ENCODE data around the gene INPP5A. TPM values are rescaled to one million over a fixed set of nuclear protein-coding genes. Genes with fewer than 3 reads are reported as not detected.
"Not testable (repeated sequence)": the region's sequence is repeated elsewhere in the genome, so short reads cannot be mapped to it uniquely, and the experiment has no call there.

The INPP5A gene
- total RNA-seq, 1 donor from 2014 or later: 18.1 TPM

DNA sequence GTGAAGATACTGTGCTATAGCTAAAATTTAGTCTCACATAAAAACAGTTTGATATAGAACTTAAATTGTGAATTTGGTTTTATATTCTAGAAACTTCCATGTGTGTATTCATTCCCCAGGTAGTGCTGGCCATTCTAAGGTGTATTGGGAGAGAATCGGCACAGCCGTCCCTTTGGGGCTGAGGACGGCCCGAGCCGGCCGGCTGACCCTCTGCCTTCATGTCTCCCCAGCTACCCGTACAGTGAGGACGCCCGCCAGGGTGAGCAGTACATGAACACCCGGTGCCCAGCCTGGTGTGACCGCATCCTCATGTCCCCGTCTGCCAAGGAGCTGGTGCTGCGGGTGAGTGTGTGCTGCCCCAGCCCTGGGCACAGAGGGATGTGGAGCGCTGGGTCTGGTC is 239.9 kb downstream of the INPP5A start:
- no peak for DNase-seq (ENCODE audit: low read depth in 2 of 2)

DNA sequence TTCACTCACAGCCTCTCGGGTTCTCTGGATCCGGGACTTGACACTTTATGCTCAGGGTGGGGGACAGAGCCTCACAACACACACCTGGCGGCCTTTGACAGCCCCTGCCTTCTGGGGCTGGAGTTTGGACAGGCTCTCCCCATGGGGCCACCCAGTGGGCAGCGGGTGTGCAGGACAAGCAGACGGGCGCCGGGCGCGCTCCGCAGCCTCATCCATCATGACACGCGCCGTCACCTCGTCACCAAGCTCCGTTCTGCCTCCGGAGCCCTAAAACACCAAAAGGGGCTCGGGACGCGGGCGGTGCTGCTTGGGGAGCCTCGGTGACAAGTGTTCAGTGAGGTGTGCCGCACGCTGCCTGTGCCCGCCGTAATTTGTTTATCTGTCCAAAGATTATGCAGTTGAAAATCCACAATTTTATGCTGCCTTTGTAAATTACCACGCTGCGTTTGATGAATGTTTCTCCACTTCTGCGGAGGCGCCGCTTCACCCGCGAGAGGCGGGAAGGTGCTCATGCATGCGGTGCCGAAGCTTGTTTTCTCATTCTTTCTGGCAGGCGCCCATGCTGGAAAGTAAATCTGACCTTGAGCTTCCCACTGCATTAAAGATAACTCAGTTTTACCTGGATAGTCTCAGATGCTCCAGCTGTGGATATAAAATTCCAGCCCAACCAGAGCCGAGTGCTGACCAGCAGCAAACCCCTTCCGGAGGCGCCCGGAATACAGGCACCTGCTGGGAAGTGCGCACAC is 242.1 kb downstream of the INPP5A start:
- DNase-seq (ENCODE audit: low read depth in 2 of 2): no peak

DNA sequence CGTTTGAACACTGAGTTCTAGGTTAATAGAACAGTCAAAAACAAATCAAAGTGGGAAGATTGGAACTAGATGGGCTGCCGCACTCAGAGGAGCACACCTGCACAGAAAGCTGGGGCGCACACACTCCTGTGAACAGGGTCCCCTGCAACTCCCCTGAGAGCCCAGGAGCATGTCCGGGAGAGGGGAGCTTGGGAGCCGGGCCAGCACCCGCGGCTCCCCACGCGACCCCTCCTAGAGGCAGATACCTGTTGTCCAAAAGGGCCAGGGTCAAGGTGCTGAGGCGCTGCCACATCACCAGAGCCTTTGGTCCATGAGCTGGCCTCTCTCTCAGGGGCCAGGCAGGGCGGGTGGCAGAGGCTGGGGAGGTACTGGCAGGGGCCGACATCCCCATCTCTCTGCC is 242.8 kb downstream of the INPP5A start:
- no peak for DNase-seq (ENCODE audit: low read depth in 2 of 2)

DNA sequence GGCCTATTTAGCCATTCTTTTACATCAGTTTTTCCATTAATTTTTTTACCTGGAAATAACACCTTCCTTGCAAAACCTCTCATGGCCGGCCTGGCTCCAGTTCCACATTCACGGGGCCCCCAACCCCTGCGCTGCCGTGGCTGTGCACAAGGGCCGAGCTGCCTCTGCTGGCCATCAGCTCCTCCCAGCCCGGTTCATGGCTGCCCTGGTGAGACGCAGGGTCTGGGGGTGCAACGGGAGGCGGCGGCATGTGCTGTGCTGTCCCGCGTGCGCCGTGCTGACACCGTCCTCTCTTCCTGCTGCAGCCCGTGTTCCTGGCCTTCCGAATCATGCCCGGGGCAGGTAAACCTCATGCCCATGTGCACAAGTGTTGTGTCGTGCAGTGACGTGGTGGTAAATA is 244.0 kb downstream of the INPP5A start:
- DNase-seq (ENCODE audit: low read depth in 2 of 2): no peak

DNA sequence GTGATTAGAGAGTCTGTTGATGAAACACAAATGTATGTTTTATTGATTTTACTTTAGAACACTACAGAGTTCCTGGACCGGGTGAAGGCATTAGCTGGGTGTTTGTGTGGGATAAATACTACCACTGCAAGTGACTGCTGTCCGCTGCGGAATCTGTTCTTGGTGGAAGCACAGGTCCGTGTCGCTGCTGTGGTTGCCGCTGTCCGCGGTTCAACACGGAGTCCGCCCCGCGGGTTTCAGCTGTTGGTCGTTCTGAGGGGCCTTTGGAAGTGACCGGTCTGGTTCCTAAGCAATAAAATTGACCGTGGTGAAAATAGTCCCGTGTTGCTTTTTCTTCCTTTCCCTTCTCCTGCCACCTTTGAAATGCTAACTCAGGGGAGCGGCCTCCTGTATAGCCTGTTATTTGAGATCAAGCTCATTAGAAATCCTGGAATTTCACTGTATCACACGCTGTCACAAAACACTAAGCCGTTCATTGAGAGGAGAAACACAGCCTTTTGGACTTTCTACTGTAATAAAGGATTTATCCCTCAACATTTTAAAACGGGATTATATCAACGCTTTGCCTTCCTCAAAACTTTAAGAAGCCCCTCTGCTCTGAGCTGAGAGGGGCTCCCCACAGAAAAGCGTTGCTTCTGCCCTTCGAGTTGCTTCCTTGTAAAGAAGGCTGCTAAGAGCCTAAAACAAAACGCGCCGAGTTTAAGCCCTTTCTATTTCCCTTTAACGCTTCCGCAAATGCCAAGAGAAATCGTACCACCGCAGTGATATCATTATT is 245.8 kb downstream of the INPP5A start:
- DNase-seq (ENCODE audit: low read depth in 2 of 2): no peak

DNA sequence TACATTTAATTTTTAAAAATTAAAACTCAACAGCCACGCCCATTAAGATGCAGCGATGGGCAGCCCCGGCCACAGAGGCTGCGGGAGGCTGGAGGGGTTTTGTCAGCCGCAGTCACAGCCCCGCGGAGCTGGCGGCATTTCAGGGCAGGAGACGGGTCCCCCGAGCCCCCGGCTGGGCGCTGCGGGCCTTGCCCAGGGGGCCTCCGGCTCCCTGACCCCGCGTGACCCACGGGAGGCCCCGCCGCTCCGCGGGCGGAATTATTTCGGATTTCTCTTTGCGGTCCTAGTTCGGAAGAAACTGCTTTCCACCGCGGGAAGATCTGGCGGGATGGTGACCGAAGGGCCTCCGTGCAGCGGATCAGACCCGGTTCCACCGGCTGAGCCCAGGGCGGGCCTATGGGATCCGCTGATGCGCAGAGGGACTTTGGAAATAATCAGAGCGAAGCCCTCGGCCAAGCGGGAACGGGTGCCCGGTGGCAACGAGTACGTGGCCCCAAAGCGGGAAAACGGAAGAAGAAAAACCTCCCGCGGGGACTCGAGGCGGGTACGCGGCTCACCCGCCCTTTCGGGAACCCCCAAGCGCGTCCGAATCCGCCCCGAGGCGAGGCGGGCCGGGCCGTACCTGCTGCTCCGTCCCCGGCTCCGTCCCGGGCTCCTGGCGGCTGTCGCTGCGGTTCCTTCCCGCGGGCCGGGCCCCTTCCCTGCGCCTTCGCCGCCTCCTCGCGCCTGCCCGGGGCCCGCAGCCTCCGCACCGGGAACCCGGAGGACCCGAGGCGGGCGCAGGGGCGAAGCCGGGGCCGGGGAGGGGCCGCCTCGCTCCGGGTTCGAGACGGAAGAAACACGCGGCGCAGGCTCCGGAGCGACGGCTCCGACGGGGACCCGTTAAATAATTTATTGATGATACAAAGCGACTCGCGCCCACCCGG is 246.6 kb downstream of the INPP5A start:
- DNase-seq (ENCODE audit: low read depth in 2 of 2): no peak

DNA sequence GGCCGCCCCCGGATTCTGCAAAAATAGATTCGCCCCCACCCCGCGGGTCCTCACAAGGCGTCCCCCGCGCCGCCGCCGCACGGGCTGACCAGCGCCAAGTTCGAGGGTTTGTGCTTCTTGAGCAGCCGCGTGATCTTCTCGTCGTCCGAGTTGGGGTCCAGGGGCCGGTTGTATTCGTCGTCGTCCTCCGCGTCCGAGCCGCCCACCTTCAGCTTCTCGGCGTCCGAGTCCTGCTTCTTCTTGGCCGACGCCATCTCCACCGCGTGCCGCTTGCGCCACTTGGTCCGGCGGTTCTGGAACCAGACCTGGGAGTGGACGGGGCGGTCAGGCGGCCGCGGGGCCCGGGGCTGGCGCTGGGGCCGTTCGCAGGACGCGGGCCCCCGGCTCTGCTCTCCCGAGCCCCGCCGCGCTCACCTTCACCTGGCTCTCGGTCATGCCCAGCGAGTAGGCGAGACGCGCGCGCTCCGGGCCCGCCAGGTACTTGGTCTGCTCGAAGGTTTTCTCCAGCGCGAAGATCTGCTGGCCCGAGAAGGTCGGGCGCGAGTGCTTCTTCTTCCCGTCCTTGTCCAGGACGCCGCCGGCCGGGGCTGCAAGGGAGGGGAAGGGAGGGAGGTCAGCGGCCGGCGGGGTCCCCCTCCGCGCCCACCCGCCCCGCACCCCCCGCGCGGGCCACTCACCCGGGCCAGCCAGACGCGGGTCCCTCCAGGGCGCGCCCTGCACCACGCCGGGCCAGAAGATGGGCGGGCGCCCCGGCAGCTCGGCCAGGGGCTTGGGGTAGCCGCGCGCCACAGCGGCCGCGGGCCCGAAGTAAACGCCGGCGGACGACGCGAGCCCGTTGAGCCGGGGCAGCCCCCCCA is 247.5 kb downstream of the INPP5A start:
- DNase-seq (ENCODE audit: low read depth in 2 of 2): no peak

DNA sequence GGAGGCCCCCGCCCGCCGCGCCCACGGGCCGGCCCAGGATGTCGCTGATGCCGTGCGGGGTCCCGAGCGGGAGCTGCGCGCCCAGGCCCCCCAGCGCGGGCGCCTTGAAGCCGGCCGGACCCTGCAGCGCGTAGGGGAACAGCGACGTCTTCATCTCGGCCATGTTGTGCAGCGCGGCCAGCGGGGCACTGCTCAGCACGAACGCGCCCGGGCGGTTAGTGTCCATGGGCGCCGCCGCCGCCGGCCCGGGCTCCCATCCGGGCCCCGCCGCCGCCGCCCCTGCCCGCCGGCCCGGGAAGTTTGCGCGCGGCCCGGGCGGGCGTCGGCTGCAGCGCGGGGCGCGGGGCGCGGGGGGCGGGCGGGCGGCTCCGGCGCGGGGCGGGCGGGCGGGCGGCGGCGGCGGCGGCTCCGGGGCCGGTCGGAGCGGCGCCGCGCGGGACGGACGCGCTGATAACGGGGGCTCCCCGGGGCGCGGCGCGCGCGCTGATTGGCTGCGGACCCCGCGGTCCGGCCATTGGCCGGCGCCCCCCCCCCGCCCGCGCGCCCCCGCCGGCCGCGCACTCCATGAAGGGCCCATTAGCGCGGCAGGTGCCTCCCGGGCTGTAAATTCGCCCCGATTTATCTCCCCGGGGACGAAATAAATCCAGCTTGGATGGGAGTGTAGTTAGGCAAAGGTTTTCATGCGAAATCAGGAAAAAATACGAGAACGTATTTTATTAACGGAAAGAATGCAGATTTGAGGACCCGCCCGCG is 248.3 kb downstream of the INPP5A start, which contains the start of gene NKX6-2:
NKX6-2 (minus strand) TSS at position 425 of the 753 bp plus-strand sequence; CDS start at position 226, 199 bp downstream.
- peak; percentile 19 to 20 for DNase-seq (ENCODE audit: low read depth in 2 of 2)

DNA sequence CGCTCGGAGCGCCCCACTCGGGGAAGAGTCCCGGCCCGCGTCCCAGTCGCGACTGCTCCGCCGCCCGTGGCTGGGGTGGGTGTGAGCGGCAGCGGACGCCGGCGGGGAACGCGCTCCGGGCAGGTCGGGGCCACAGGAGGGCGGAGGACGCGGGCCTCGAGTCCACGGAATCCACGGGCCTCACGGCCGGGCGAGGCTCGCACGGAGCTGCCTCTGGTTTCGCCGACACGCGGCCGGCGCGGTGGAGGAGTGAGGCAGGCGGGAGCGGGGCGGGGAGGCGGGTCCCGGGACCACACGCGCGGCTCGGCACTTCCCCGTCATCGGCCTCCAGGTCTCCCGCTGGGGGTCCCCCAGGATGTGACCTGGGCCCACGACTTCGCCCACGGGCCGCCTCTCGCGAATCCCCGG is 248.9 kb downstream of the INPP5A start:
- no peak for DNase-seq (ENCODE audit: low read depth in 2 of 2)

DNA sequence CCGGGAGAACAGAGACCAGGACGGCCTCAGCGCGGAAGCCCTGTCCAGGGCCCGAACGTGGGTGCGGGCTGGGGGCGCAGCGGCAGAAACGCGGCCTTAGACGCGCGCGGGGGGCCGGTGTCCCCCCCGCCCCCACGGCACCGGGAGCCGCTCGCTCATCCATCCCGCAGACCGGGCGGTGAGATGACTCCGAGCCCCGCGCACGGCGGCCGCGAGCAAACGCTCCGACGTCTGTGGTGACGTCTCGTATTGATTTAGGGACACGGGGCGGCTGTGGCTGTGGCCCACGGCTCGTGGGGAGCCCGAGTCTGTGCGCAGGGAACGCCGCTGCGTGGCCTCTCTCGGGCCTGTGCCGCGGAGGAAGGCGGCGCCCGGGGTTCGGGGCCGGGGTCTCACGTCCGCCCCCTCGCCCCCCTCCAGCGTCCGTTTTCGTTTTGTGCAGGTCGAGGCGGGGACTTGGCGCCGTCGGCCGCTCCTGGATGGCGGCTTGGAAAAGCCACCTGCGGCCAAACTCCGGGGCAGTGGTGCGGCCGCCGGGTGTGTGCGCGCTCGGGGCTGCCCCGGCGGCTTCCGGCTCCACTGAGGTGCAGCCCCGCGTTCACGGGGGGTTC is 249.4 kb downstream of the INPP5A start:
- no peak for DNase-seq (ENCODE audit: low read depth in 2 of 2)

DNA sequence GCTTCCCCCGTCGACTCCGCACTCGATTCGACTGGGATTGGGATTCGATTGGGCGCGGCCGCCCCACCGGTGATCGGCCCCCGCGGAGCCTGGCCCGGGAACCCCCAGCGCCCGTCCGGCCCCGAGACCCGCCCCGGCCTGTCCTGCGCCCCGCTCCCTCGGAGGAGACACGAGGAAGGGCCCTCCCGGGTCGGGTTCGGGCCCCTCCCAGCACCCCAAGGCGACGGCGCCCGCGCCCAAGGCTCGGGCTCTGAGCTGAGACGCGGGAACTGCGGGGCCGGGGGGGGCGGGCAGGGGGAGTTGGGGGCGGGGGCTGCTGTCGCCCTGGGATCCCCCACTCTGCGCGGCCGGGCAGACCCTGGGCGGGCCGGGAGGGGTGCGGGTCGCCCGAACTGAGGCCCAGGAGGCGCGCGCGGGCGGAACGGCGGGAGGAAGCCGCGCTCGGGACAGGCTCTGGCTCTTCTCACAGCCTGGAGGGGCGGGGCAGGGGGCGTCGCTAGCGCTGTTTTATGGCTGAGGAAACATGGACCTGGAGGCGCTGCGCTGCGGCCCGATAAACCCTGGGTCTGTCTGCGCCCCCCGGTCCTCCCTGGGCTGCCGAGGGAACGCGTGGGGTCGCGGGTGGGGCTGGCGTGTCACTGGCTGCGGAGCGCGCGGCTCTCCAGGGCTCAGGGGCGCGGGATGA is 250.1 kb downstream of the INPP5A start:
- DNase-seq (ENCODE audit: low read depth in 2 of 2): no peak

DNA sequence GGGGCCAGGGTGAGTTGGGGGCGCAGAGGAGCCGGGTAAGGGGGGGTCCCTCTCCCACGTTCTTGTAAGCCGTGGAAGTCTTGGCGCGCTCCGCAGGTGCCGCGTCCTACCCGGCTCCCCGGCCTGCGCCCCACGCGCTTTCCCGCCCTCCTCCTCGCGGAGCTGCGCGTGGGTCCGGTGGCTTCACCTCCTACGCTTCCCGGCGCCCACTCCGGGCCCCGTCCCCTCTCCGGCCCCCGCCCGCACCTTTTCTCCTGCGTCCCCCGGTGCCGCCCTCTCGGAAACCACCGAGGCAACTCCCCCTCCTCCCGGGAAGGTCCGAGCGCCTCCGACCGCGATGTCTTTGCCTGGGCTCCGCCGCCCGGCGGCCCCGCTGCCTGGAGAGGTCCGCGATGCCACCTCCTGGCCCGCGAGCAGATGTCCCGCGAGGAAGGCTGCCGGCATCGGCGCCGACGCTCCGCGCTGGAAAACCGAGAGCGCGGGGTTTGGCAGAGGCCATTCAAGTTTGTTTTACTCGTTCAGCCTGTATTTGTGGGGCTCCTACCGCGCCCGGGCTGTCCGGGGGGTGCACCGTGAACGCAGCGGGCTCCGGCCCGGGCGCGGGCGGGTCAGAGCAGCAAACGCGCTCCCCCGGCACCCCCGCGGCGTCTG is 250.7 kb downstream of the INPP5A start:
- peak; percentile 25 to 36 for DNase-seq (ENCODE audit: low read depth in 2 of 2)

DNA sequence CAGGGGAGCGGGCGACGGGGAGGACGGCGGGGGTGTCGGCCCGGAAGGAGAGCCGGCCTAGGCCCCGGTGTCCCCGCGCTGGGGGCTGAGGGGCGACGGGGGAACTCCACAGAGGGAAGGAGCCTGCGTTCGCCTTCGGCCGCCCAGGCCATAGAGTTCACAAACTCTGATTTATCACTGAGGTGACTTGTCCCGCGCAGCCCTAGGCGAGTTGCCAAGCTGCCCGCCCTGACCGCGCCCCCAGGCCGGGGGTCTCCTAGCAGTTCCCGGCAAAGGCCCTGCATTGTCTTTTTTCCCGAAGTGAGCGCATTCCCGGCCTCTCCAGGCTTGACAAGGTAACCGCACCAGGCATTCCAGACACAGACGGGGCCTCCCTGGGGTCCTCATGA is 251.2 kb downstream of the INPP5A start:
- no peak for DNase-seq (ENCODE audit: low read depth in 2 of 2)

DNA sequence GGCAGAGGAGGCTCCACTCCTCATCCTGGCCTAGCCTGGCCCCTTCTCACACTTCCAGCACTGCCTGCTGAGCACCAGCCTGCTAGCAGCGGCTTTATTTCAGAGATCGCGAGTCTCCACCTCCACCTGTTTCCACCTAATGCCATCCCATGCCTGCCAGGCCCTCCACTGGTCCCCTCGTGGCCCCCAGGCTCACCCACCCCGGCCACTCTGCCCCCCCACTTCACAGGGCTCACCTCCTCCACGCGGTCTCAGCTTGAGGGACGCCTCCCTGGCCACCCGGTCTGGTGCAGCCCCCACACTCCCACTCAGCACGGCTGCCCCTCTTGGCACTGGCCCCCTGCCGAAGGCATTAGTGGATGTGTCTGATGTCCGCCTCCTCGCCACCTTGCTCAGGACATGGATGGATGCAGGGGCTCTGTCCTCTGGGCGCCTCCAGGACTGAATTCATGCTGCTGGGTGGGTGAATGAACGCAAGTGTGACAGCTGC is 252.1 kb downstream of the INPP5A start:
- DNase-seq (ENCODE audit: low read depth in 2 of 2): no peak

DNA sequence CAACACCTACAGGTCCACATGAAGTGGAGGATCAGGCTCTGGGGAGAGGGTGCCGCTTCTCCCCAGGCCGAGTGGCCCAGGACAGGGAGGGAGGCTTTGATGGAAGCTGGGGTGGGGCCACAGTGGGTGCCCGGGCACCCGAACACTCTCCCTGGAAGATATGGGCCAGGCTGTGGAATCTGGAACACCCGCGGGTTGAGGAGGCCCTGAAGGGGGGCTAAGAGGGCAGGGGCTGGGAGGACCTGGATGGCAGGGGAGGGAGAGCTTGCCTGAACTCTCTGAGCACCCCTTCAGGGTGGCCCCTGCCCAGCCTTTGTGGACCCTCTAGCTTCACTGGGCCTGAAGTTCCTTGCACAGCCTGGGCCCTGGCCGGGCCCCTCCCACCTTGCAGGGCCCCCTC is 252.9 kb downstream of the INPP5A start:
- no peak for DNase-seq (ENCODE audit: low read depth in 2 of 2)

DNA sequence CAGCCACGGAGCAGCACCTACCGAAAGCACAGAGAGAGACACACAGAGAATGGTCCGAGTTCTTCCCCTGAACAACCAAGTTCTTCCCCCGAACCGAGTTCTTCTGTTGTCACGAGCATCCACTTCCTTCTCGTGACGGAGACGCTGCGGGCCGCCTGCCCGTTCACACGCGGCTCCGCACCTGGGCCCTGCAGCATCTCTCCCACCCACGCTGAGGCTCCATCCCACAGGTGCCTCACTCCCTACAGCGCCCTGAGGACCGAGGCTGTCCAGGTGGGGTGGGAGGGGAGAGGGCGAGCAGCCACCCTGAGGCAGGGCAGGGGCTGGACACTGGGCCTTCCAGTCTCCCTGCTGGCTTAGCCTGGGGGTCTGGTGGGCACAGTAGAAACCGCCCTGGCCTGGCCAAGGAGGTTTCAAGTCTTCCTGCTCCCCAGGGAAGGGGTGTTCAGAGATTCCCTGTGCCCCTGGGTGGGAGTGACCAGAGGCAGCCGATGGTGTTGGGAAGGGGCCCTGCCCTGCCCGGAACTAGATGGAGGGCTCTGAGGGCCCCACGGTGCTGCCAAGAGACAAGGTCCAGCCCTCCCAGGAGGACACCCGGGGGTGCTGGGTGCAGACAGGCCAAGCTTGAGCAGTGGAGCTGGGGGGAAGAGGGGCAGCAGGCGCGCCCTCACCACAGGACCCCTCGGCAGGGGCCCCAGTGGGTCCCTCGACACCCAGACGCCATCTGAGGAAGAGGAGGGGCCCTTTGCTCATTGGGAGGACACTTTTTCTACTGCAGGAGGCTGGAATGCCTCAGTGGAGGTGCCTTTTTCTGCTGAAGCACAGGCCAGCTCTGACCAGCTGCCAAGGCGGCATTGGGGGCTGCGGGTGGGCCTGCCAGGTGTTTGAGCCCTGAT is 253.6 kb downstream of the INPP5A start:
- DNase-seq (ENCODE audit: low read depth in 2 of 2): no peak

DNA sequence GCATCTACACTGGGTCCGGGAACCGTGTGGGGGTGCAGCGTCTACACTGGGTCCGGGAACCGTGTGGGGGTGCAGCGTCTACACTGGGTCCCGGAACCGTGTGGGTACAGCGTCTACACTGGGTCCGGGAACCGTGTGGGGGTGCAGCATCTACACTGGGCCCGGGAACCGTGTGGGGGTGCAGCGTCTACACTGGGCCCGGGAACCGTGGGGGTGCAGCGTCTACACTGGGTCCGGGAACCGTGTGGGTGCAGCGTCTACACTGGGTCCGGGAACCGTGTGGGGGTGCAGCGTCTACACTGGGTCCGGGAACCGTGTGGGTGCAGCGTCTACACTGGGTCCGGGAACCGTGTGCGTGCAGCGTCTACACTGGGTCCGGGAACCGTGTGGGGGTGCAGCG is 254.5 kb downstream of the INPP5A start:
- DNase-seq (ENCODE audit: low read depth in 2 of 2): not testable (repeated sequence)

Measured in lung microvascular endothelial cell (primary cell).